ENCODE data around the gene PTGIR.

Gene PTGIR

DNA sequence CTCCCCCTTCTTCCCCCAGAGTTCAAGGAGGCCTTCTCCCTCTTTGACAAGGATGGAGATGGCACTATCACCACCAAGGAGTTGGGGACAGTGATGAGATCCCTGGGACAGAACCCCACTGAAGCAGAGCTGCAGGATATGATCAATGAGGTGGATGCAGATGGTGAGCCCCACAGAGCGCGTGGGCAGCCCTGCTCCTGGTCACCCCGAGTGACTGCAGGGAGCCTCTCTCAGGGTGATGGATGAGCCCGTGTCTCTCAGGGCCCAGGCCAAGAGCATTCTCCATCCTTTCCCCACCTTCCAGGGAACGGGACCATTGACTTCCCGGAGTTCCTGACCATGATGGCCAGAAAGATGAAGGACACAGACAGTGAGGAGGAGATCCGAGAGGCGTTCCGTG is 16.7 kb downstream of the PTGIR start:
- no peak for DNase-seq (ENCODE audit: low read depth)
- no peak overlapping the region for H3K4me3 ChIP-seq (ENCODE audit: low read depth, low read length)
- no peak for TF ChIP-seq POLR2A (IDR thresholded peaks at IDR 0.05; ENCODE audit: extremely low read depth, insufficient read length)
- TF ChIP-seq, protein P1, sequence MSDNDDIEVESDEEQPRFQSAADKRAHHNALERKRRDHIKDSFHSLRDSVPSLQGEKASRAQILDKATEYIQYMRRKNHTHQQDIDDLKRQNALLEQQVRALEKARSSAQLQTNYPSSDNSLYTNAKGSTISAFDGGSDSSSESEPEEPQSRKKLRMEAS (IDR thresholded peaks at IDR 0.05; ENCODE audit: low read depth, low read length), result no peak
- no peak for TF ChIP-seq MYC (IDR thresholded peaks at IDR 0.05; ENCODE audit: low read depth, low read length)
- TF ChIP-seq, protein P2, sequence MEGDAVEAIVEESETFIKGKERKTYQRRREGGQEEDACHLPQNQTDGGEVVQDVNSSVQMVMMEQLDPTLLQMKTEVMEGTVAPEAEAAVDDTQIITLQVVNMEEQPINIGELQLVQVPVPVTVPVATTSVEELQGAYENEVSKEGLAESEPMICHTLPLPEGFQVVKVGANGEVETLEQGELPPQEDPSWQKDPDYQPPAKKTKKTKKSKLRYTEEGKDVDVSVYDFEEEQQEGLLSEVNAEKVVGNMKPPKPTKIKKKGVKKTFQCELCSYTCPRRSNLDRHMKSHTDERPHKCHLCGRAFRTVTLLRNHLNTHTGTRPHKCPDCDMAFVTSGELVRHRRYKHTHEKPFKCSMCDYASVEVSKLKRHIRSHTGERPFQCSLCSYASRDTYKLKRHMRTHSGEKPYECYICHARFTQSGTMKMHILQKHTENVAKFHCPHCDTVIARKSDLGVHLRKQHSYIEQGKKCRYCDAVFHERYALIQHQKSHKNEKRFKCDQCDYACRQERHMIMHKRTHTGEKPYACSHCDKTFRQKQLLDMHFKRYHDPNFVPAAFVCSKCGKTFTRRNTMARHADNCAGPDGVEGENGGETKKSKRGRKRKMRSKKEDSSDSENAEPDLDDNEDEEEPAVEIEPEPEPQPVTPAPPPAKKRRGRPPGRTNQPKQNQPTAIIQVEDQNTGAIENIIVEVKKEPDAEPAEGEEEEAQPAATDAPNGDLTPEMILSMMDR (IDR thresholded peaks at IDR 0.05; ENCODE audit: low read depth, low read length), result no peak

DNA sequence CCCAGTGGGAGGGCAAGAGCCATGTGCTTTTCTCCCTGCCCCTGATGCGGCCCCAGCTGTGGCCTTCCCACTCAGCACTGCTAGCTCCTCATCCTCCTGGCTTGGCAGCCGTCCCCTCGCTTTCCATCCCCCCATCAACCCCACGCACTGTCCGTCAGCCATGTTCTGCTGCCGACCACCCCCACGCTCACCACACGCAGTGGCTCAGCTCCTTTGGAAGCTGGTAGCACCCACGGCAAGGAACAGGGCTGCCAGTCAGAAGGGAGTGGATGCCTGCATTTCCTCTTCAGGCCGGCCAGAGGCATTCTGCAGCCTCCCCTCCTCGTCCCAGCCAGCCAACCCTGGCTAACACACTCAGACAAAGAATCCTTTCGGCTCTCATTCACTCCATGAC is 17.4 kb downstream of the PTGIR start:
- DNase-seq (ENCODE audit: low read depth), result peak; percentile 20
- no peak overlapping the region for H3K4me3 ChIP-seq (ENCODE audit: low read depth, low read length)
- TF ChIP-seq MYC (IDR thresholded peaks at IDR 0.05; ENCODE audit: low read depth, low read length) (no peak), POLR2A (IDR thresholded peaks at IDR 0.05; ENCODE audit: extremely low read depth, insufficient read length) (no peak)
- TF ChIP-seq, protein P2 (IDR thresholded peaks at IDR 0.05; ENCODE audit: low read depth, low read length), result no peak

DNA sequence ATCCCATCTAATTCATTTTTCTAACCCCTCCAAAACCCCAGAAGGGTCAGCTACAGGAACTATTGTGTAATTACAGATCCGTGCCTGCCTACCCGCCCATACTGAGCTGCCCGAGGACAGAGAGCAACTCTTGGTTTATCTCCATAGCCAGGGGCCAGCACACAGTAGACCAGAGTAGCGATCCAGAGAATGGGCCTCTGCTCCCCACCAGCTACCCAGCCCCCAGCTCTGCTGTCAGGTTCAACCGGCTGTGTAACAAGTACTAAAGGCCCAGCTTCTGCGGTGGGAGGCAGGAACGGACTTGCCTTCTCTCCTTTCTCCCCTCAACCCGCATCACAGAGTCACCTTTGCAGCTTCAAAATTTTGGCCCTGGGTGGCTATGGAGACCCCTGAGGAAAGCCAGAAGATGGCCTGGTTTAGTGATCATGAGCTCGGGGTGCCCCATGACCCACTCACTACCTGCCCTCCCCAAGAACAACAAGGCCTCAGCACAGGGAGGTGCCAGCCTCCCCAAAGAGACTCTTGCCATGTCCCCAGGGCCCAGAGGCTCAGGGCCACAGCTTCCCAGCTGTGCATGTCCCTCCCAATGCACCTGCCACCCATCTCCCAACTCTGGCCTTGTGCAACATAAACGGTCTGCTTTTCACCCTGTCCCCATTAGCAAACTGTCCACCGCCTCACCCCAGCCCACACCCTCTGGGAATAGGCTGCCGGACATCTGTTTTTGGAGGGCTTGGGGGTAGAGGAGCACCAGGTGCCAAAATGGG is 18.0 kb downstream of the PTGIR start:
- no peak overlapping the region for H3K4me3 ChIP-seq (ENCODE audit: low read depth, low read length)
- DNase-seq (ENCODE audit: low read depth), result peak; percentile 28
- TF ChIP-seq, protein P1 (IDR thresholded peaks at IDR 0.05; ENCODE audit: low read depth, low read length), result no peak
- TF ChIP-seq POLR2A (IDR thresholded peaks at IDR 0.05; ENCODE audit: extremely low read depth, insufficient read length) (no peak), MYC (IDR thresholded peaks at IDR 0.05; ENCODE audit: low read depth, low read length) (no peak)
- TF ChIP-seq, protein P2 (IDR thresholded peaks at IDR 0.05; ENCODE audit: low read depth, low read length), result no peak

DNA sequence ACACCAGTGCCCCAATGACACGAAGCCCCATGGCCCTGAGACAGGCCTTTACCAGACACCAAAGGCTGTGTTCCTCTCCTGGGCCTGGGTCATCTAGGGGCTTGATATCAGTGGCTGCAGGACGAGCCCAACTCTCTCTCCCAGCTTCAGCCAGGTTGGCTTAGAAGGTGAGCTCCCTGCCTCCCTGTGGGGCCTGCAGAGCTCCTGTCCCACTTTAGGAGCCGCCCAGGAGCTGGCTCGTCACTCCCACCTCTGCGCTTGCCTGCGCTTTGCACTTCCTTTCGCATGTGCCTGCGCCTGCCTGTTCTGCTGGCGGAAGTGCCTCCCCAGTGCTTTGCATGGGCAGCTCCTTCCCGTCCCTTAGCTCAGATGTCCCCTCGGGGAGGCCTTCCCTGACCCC is 18.9 kb downstream of the PTGIR start:
- DNase-seq (ENCODE audit: low read depth), result peak; percentile 25
- TF ChIP-seq, protein P2 (IDR thresholded peaks at IDR 0.05; ENCODE audit: low read depth, low read length), result no peak
- TF ChIP-seq, protein P1 (IDR thresholded peaks at IDR 0.05; ENCODE audit: low read depth, low read length), result no peak
- TF ChIP-seq MYC (IDR thresholded peaks at IDR 0.05; ENCODE audit: low read depth, low read length), result no peak
- TF ChIP-seq POLR2A (IDR thresholded peaks at IDR 0.05; ENCODE audit: extremely low read depth, insufficient read length), result no peak
- H3K4me3 ChIP-seq (ENCODE audit: low read depth, low read length), result no peak overlapping the region

DNA sequence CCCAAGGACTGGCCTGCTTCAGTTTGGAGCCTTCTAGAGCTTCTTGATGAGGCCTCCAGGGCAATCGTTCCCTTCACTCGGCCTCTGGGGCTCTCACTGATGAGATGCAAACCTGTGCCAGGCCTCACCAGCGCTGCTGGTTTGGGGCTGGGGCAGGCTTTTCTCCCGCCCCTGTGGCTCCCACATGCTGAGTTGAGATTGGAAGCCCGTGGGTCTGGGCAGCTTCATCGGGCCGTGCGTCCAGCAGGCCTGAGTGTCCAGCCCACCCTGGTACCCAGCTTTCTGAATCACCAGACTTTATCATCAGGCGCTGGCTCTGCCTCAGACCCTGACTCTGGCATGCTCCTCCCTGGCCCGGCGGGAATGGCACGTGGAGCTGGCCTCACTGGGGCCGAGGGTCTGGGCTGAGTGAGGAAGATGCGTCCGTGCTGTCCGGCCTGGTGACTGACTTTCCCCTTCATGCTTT is 19.5 kb downstream of the PTGIR start:
- no peak for TF ChIP-seq POLR2A (IDR thresholded peaks at IDR 0.05; ENCODE audit: extremely low read depth, insufficient read length)
- TF ChIP-seq, protein P1 (IDR thresholded peaks at IDR 0.05; ENCODE audit: low read depth, low read length), result no peak
- TF ChIP-seq, protein P2 (IDR thresholded peaks at IDR 0.05; ENCODE audit: low read depth, low read length), result no peak
- TF ChIP-seq MYC (IDR thresholded peaks at IDR 0.05; ENCODE audit: low read depth, low read length), result no peak
- DNase-seq (ENCODE audit: low read depth), result no peak
- H3K4me3 ChIP-seq (ENCODE audit: low read depth, low read length), result no peak overlapping the region

Measured in NB4 (cell line).